Daoy (cell line): Measurements from ENCODE around the gene NAT16. TPM values are rescaled to one million over a fixed set of nuclear protein-coding genes. Genes with fewer than 3 reads are reported as not detected.
"Not testable (repeated sequence)": the region's sequence is repeated elsewhere in the genome, so short reads cannot be mapped to it uniquely, and the experiment has no call there.

ENCODE experiments used
- DNase-seq: peaks from one replicate; pipeline ENCODE4 v3.0.0-alpha.2; 2015; ENCODE audit warnings: low read depth
- total RNA-seq: library from RNA; depleted of rRNA; stranded (reverse); fragments of >200 nt; shearing (Covaris generic); gene quantifications from 2 replicates; pipeline ENCODE4 v1.2.3, GENCODE V29; 2014; rRNA removed

Gene NAT16
- total RNA-seq, result not detected in 2 replicates

DNA sequence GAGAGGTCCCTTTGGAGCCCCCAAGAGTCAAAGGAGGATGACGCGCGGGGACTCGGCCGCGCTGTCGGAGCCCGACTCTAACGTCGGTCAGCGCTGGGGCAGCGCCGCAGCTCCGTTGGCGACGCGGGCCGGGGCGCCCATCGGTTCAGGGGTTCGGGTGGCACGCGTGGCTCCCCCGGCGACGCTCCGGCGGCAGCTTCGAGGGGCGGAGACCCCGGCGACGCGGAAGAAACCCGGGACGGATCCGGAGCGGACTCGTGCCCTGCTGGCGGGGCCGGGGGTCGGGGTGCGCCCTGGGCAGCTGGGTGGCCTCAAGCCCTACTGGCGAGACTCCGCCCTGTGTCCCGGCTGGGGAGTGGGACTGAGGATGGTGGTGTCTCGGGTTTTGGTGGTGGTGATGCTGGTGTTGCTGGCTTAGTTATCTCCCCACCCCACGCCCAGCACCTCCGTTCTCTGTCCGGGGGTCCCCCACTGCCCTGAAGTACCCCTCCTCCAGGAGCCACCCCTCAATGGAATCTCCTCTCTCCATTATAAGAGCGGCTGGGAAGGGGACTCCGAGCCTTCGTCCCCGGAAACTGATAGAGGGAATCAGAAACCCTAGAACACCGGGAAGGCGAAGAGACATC lies at the start of gene NAT16:
NAT16 (minus strand) TSS at position 164 of the 626 bp plus-strand sequence. CDS start 5,486 bp downstream, outside the sequence.
- DNase-seq, result no peak

DNA sequence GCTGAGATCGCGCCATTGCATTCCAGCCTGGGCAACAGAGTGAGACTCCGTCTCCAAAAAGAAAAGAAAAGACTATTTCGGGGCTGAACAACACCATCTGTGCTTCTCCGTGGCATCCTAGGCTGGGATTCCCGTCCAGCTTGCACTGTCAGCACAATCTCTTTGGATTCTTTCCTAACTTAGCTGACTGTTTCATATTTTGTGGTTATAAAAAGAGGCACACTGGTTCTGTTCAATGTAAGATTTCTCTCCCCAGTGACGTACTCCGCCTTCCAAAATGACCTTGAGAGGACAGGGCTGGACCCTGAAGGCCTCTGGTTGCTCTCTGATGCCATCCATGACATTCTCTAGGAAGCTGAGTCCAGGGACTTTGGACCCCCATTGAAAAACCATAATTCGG lies 46.6 kb upstream of the NAT16 start:
- no peak for DNase-seq

DNA sequence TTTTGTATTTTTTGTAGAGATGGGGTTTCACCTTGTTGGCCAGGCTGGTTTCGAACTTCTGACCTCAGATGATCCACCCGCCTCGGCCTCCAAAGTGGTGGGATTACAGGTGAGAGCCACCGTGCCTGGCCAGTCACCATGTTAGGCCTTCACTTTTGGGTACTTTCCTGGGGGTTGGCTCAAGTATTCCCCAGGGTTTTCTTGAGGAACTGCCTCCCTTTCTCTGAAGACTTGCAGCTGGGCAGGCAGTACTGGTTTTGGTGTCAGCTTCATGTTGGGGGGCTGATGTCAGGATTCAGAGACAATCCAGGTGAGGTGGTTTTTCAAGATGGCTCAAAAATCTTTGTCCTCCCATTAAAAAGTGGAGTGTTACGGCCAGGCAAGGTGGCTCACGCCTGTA lies 45.6 kb upstream of the NAT16 start:
- no peak for DNase-seq

GRCh38 chr7:101223528-101223927 lies 43.4 kb upstream of the NAT16 start:
- no peak for DNase-seq

DNA sequence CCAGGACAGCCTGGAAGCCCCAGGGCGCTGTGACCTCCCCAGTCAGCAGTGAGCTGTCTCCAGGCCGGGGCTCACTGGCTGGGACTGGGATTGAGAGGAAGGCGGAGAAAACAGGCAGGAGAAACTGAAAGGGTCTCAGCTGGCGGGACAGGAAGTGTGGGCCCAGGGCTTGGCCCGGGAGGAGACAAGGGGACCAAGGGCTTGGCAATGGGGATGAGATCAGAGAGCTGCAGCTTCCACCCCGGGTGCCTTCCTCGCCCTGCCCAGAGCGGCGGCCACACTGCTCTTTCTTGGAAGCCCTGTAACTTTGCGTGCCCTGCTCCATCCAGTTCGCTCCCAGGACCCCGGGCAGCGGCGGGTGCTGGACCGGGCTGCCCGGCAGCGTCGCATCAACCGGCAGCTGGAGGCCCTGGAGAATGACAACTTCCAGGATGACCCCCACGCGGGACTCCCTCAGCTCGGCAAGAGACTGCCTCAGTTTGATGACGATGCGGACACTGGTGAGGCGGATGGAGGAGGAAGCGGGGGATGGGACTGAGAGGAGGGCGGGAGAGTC lies 42.3 kb upstream of the NAT16 start:
- no peak for DNase-seq

DNA sequence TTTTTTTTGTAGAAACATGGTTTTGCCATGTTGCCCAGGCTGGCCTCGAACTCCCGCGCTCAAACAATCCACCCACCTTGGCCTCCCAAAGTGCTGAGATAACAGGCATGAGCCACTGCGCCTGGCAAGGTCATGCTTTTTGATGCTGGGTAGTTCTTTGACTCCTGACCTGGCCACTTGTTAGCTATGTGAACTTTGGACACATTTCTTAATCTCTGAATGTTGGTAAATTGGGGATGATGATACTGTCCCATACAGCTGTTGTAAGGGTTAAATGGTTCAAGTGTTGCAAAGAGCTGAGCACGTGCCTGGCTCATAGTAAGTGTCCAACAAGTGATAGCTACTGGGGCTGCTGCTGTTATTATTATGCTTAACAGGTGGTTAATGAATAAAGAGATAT lies 40.2 kb upstream of the NAT16 start:
- no peak for DNase-seq

DNA sequence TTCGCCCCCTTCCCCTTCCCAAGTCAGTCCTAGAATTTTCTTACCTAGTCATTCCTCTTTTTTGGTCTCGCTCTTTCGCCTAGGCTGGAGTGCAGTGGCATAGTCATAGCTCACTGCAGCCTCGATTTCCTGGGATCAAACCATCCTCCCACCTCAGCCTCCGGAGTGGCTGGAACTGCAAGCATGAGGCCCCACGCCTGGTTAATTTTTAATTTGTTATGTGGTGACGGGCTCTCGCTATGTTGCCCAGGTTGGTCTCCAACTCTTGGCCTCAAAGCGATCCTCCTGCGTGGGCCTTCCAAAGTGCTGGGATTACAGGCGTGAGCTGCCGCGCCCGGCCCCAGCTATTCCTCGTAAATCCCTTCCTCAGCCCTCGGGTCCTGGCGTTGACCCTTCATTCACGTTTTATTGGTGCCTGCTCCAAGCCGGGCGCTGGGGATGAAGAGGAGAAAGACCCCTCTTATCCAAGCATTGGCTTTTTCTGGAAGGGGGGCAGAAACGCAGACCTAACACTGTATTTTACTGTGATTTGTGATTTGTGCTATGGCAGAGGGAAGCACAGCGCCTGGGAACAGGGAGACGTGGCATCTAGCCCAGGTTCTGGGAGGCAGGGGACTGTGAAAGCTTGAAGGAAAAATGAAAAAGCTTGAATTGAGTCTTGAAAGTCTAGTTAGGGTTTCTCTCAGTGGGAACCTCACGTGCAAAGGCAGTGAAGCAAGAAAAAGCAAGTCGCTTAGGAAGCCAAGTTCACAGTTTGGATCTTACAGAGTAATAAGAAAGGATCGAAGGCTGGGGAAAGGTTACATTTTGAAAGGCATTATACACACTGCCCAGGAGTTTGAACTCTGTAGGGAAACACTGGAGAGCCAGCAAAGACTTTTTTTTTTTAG lies 38.4 kb upstream of the NAT16 start:
- DNase-seq, result no peak

DNA sequence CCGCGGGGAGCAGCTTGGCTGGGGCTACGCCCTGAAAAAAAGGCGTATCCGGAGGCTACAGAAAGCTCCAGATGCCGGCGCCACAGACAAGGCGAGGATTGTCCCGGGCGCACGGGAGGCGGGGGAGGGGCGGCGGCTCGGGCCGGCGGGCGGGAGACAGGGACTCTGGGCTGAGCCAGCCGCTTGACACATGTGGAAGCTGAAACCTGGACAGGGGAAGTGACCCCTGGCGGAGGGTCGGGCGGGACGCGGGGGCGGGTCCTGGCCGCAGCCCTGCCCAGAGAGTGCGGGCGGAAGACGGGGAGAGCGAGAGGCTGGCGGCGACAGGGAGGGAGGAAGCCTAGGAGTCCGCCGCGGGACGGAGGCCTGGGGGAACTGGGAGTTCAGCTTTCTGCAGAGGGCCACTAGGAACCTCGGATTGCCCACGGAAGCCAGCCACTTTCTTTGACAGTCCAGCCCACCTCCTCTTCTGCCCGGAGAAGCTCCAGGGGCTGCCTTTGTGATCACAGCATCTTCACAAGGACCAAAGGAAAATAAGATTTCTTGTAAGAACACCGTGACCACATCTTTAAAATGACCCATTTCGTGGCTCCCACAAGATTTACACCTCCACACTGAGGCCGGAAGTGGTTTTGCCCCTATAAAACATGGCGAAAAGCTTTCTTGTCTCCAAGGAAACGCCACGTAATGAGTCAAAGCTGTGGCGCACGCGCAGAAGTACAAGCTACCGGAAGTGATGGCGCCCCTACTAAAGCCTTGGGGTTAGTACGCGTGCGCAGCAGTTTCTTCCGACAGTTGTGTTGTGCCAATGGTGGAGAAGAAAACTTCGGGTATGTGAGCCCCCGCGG lies 37.5 kb upstream of the NAT16 start, which contains the start of the genes PLOD3 and ZNHIT1:
PLOD3 (minus strand) TSS at position 194 of the 848 bp plus-strand sequence. CDS start 307 bp downstream, outside the sequence.
ZNHIT1 (plus strand) TSS at position 778 of the 848 bp plus-strand sequence; CDS start at position 809, 31 bp downstream.
- DNase-seq, result peak; percentile 100

DNA sequence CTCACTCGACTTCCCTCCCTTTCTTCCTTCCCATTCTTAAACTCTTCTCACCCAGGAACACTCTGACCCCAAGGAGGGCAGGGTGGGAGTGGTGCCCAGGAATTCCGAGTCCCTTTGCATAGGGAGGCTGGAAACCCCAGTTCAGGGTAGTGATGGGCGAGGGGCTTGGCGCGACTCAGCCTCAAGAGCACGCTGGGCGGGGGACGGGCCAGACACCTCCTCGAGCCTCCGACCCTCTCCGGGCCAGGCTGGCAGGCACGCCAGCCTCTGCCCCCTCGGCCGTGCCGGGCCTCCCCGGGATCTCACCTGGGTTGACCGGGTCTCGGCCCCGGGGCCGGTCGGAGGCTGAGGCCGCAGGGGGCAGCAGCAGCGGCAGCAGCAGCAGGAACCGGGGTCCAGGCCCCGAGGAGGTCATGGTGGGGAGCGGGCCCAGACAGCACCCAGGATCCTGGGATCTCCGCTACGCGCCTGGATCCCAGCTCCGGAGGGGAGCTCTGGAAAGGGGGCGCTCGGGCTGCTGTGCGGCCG lies 36.8 kb upstream of the NAT16 start:
- no peak for DNase-seq

- DNase-seq, result peak; percentile 56
Observed at GRCh38 chr7:101216001-101216859, 36.1 kb upstream of the NAT16 start.

DNA sequence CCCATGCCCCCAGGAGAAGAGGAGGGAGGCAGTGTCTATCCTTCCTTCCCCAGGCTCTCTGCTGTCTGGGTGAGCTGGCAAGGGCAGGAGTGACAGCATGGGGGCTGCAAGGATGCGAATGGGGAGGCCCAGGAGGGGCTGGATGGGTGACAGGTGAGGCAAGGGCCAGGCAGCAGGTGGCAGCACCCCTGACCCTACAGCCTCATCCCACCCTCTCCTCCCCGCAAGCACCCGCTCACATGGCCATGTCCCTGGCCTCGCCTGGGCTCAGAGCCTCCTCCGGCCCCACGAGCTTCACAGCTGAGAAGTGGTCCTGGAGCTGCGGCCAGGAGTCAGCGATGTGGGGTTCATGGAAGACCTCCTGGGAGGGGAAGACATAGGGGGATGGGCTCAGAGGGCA lies 31.9 kb upstream of the NAT16 start:
- DNase-seq, result no peak

- DNase-seq, result no peak
Observed at GRCh38 chr7:101211501-101211900, 31.4 kb upstream of the NAT16 start.

DNA sequence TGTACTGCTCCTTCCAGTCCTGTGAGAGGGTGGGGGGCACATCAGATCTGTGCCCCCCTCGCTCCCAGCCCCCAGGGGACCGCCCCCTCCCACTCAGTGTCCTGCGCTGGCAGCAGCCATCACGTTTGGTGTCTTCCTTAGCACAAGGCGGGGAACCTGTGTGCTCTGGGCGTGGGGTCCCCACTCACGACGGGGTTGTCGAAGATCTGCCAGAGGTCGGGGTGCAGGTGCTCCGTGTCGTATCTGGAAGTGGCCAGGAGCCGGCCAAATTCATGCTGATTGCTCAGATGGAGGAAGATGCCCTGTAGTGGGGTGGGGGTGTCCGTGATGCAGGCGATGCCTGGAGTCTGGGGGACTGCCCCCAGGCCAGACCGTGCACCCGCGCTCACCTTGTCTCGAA lies 30.1 kb upstream of the NAT16 start:
- DNase-seq, result no peak

GRCh38 chr7:101208794-101209193 lies 28.7 kb upstream of the NAT16 start:
- no peak for DNase-seq

DNA sequence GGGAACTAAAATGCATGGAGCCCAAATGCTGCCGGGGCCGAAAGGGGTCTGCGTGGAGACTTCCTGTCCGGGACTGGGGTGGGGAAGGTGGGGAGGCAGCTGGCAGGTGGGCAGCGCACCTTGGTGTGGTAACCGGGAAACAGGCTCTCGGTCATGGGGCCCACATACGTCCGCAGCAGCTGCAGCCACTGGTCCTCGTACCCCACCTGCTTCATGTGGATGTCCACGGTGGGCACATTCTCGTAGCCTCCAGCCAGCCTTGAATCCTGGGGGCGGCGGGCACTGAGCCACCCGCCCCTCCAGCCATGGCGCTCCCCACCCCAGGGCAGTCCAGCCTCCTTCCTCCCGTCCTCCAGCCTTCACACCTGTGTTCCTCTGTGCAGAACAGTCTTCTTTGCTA lies 27.4 kb upstream of the NAT16 start:
- no peak for DNase-seq

DNA sequence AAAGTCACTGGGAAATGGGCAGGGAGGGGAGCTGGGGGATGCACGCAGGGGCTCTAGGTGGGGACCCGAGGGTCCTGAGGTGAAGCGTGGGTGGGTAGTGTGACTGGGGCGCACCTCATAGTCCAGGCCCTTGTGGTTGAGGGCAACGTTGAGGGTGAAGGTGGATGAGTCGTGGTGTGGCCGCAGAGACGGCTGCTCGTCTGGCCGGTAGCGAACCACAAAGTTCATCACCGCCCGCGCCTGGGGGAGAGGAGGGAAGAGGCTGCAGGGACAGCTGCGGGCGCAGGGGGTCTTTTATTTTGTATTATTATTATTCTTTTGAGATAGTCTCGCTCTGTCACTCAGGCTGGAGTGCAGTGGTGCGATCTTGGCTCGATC lies 26.6 kb upstream of the NAT16 start:
- DNase-seq, result no peak

- no peak for DNase-seq
Observed at GRCh38 chr7:101205901-101206664, 26.0 kb upstream of the NAT16 start.

GRCh38 chr7:101203740-101204738 lies 23.9 kb upstream of the NAT16 start:
- not testable (repeated sequence) for DNase-seq

GRCh38 chr7:101202603-101202918 lies 22.5 kb upstream of the NAT16 start:
- DNase-seq, result no peak
